ENCODE results near the gene ANTXR1. TPM values are rescaled to one million over a fixed set of nuclear protein-coding genes. Genes with fewer than 3 reads are reported as not detected.

The ANTXR1 gene
- total RNA-seq, 3 donors from 2014 or later (not counting 1 experiment from before 2014, with no cell fraction given) = not detected

DNA sequence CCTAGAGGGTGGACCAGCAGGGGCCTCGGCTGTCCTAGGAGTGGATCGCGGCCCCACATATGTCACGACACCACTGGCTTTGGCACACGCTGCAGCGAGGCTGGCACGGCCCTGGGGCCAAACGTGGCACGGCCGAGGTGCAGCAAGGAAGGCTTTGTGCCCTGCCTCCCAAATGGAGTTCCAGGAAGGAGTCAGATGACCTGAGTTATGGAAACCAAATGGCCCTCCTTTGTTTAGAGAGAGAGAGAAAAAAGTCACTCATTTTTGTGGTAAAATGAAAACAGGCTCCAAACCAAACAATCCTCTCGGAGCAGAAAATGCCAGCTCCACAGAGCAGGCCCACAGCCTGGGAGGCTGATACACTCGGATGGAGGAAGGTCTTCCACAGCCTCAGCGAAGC lies 105.6 kb downstream of the ANTXR1 start:
- Histone ChIP-seq H3K4me3 (ENCODE audit: low read length) (no peak overlapping the region), H3K36me3 (ENCODE audit: control insufficient read depth, insufficient read depth, low read length) (no peaks in the 10 kb centered on the region), H3K4me1 (ENCODE audit: control insufficient read depth, insufficient read depth, low read length) (no peaks in the 10 kb centered on the region), H3K27ac (ENCODE audit: low read length) (no peak overlapping the region), H3K9me3 (ENCODE audit: control insufficient read depth, insufficient read depth, low read length) (no peaks in the 10 kb centered on the region), H3K27me3 (ENCODE audit: control insufficient read depth, insufficient read depth, low read length) (no peaks in the 10 kb centered on the region)
- no peak overlapping the region for H3K4me3 Mint-ChIP-seq
- no peaks in the 10 kb centered on the region for H3K36me3 Mint-ChIP-seq
- intact Hi-C loops (cut with micrococcal nuclease) = no loop called here
- H3K27ac Mint-ChIP-seq = no peak overlapping the region
- no peak for TF ChIP-seq CTCF (IDR thresholded peaks at IDR 0.05)
- no peaks in the 10 kb centered on the region for H3K9me3 Mint-ChIP-seq
- DNase-seq (no peak), ATAC-seq (no peak)
- 93% methylated on average over 13 of the region's 13 CpGs for WGBS (ENCODE audit: insufficient coverage)
- peaks cover 6 to 10% of the 10 kb centered on the region in 2 donors for H3K27me3 Mint-ChIP-seq (ENCODE audit: low read depth in 2 of 2)
- no peaks in the 10 kb centered on the region for H3K4me1 Mint-ChIP-seq

DNA sequence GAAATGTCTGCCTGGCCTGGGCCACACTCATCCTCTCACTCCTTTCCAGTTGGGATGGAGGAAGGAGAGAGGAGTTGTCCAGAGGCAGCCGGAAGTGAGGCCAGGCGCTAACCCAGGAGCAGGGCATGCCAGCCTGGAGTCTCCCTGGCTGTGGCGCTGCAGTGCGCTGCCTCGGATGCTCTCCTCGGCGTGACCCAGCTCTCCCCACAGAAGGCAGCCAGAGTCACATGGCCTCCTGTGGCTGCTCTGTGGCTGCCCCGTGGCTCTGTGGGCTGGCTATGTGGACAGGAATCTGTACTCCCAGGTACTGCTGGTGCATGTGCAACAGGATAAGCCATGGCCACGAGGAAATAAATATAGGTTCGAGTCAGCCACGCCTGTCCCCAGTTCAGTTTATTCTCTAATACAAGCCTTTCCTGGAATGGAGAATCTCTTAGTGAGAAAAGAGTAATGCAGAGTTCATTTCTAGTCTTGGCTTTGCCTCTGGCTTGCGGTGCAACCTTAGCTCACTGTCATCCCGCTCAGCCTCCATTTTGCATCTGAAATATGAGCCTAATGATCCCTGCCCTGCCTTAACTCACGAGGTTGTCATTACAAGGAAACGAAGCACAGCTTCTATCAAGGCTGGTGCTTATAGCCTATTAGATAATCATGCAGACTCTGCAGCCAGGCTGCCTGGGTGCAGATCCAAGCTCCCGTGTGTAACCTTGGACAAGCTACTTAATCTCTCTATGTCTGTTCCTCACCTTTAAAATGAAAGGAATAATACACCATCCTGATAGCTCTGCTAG lies 106.3 kb downstream of the ANTXR1 start:
- no peaks in the 10 kb centered on the region for H3K9me3 Mint-ChIP-seq
- intact Hi-C loops (cut with micrococcal nuclease) = no loop called here
- no peak overlapping the region for H3K27ac Mint-ChIP-seq
- no peak overlapping the region for H3K4me3 Mint-ChIP-seq
- H3K4me1 Mint-ChIP-seq = no peaks in the 10 kb centered on the region
- Histone ChIP-seq H3K27ac (ENCODE audit: low read length) (no peak overlapping the region), H3K4me1 (ENCODE audit: control insufficient read depth, insufficient read depth, low read length) (no peaks in the 10 kb centered on the region), H3K27me3 (ENCODE audit: control insufficient read depth, insufficient read depth, low read length) (no peaks in the 10 kb centered on the region), H3K36me3 (ENCODE audit: control insufficient read depth, insufficient read depth, low read length) (no peaks in the 10 kb centered on the region), H3K9me3 (ENCODE audit: control insufficient read depth, insufficient read depth, low read length) (no peaks in the 10 kb centered on the region), H3K4me3 (ENCODE audit: low read length) (no peak overlapping the region)
- ATAC-seq (no peak), DNase-seq (no peak)
- peaks cover 6 to 13% of the 10 kb centered on the region in 2 donors for H3K27me3 Mint-ChIP-seq (ENCODE audit: low read depth in 2 of 2)
- H3K36me3 Mint-ChIP-seq = no peaks in the 10 kb centered on the region
- TF ChIP-seq CTCF (IDR thresholded peaks at IDR 0.05) = no peak
- 69% methylated on average over 16 of the region's 16 CpGs for WGBS (ENCODE audit: insufficient coverage)

GRCh38 chr2:69122271-69122670 lies 109.3 kb downstream of the ANTXR1 start:
- TF ChIP-seq CTCF (IDR thresholded peaks at IDR 0.05) = no peak
- 87% methylated on average over 2 of the region's 4 CpGs for WGBS (ENCODE audit: insufficient coverage)
- no peaks in the 10 kb centered on the region for H3K4me1 ChIP-seq (ENCODE audit: control insufficient read depth, insufficient read depth, low read length)

DNA sequence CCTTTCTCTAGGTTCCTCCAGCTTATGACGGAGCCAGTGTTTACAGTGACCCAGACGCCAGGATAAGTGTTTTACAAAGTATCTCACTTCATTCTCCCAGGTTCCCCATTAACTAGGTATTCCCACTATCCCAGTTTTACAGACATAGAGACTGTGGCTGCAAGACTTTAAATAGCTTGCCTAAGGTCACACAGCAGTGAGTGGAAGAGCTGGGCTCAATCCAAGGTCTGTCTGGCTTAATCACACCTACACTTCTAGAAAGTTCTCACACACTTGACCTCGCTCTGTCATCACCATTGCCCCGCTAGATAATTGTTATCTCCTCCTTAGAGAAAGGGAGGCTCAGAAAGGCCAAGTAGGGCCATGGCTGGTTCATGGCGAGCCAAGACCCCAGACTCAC lies 110.2 kb downstream of the ANTXR1 start:
- Histone ChIP-seq H3K36me3 (ENCODE audit: control insufficient read depth, insufficient read depth, low read length) (no peaks in the 10 kb centered on the region), H3K27ac (ENCODE audit: low read length) (no peak overlapping the region), H3K9me3 (ENCODE audit: control insufficient read depth, insufficient read depth, low read length) (no peaks in the 10 kb centered on the region), H3K4me1 (ENCODE audit: control insufficient read depth, insufficient read depth, low read length) (no peaks in the 10 kb centered on the region), H3K27me3 (ENCODE audit: control insufficient read depth, insufficient read depth, low read length) (no peaks in the 10 kb centered on the region), H3K4me3 (ENCODE audit: low read length) (no peak overlapping the region)
- Mint-ChIP-seq H3K4me1 (no peaks in the 10 kb centered on the region), H3K27ac (no peak overlapping the region), H3K9me3 (no peaks in the 10 kb centered on the region), H3K27me3 (ENCODE audit: low read depth in 2 of 2) (peaks cover 13 to 16% of the 10 kb centered on the region in 2 donors), H3K4me3 (no peak overlapping the region), H3K36me3 (no peaks in the 10 kb centered on the region)
- TF ChIP-seq CTCF (IDR thresholded peaks at IDR 0.05) = no peak
- intact Hi-C loops (cut with micrococcal nuclease) = no loop called here
- ATAC-seq = no peak
- DNase-seq = no peak
- 88% methylated on average over 5 of the region's 5 CpGs for WGBS (ENCODE audit: insufficient coverage)

More at GRCh38 chr2:69122271-69122670, 109.3 kb downstream of the ANTXR1 start:
- Histone ChIP-seq H3K27ac (ENCODE audit: low read length) (no peak overlapping the region), H3K4me3 (ENCODE audit: low read length) (no peak overlapping the region), H3K36me3 (ENCODE audit: control insufficient read depth, insufficient read depth, low read length) (no peaks in the 10 kb centered on the region), H3K9me3 (ENCODE audit: control insufficient read depth, insufficient read depth, low read length) (no peaks in the 10 kb centered on the region), H3K27me3 (ENCODE audit: control insufficient read depth, insufficient read depth, low read length) (no peaks in the 10 kb centered on the region)
- no peaks in the 10 kb centered on the region for H3K4me1 Mint-ChIP-seq
- DNase-seq = no peak
- H3K27me3 Mint-ChIP-seq (ENCODE audit: low read depth in 2 of 2) = peaks cover 13 to 14% of the 10 kb centered on the region in 2 donors
- H3K4me3 Mint-ChIP-seq = no peak overlapping the region
- no peak overlapping the region for H3K27ac Mint-ChIP-seq
- no peaks in the 10 kb centered on the region for H3K36me3 Mint-ChIP-seq
- no peak for ATAC-seq
- H3K9me3 Mint-ChIP-seq = no peaks in the 10 kb centered on the region
- intact Hi-C loops (cut with micrococcal nuclease) = no loop called here
